GM12878 (cell line): ENCODE results near the gene NEB. TPM values are rescaled to one million over a fixed set of nuclear protein-coding genes. Genes with fewer than 3 reads are reported as not detected.

ENCODE experiments used
- ASH2L ChIP-seq: fragments of 300-600, 200-600 bp; sonication (generic); IDR thresholded peaks from 2 replicates; pipeline ENCODE4 v1.6.1; 2017; ENCODE audit warnings: low read depth, mild to moderate bottlenecking, borderline replicate concordance
- CTCF ChIP-seq, 3 experiments: IDR thresholded peaks in 2 of 3; conservative IDR thresholded peaks in 1 of 3; 2 replicates each; pipeline ENCODE4 v1.5.1; 2011; ENCODE audit warnings: low read depth in 3 of 3, low read length in 3 of 3, mild to moderate bottlenecking in 3 of 3, control low read depth in 2 of 3, moderate library complexity in 2 of 3, inconsistent platforms in 1 of 3, mixed read lengths in 1 of 3; ENCODE audit not compliant: control insufficient read depth in 2 of 3, insufficient read depth in 1 of 3; ENCODE audit errors: extremely low read depth in 1 of 3
- MAX ChIP-seq: IDR thresholded peaks from 2 replicates; pipeline ENCODE4 v1.6.1; 2012; ENCODE audit warnings: low read depth, low read length, improper control_type of control experiment
- NKRF ChIP-seq: fragments of 450-650 bp; conservative IDR thresholded peaks from 2 replicates; pipeline ENCODE4 v1.6.1; 2017; ENCODE audit warnings: mild to moderate bottlenecking, moderate library complexity
- SMAD1 ChIP-seq: fragments of 450-650 bp; IDR thresholded peaks from 2 replicates; pipeline ENCODE4 v1.6.1; 2018; ENCODE audit warnings: mild to moderate bottlenecking, low read depth; ENCODE audit not compliant: partially characterized antibody
- SMC3 ChIP-seq: IDR thresholded peaks from 2 replicates; pipeline ENCODE4 v1.6.1; 2011; ENCODE audit warnings: low read length, improper control_type of control experiment, borderline replicate concordance
- SRF ChIP-seq, 2 experiments: IDR thresholded peaks; 2 replicates each; pipeline ENCODE4 v1.6.1; 2011; ENCODE audit warnings: low read depth in 2 of 2, low read length in 2 of 2, mild to moderate bottlenecking in 1 of 2, moderate library complexity in 1 of 2
- SUZ12 ChIP-seq: fragments of 200-600 bp; sonication (generic); IDR thresholded peaks from one replicate; pipeline ENCODE4 v1.6.1; 2018; ENCODE audit warnings: antibody characterized with exemption, mild to moderate bottlenecking; ENCODE audit not compliant: unreplicated experiment
- TCF12 ChIP-seq: IDR thresholded peaks from 2 replicates; pipeline ENCODE4 v1.6.1; 2011; ENCODE audit warnings: low read depth, mild to moderate bottlenecking, low read length
- polyA plus RNA-seq, 11 experiments: library from polyadenylated mRNA; depleted of rRNA in 4 of 11; unstranded in 6 of 11; stranded (reverse) in 5 of 11; fragments of >200 nt; fragmentation: Nextera tagmentation in 4 of 11; fragmentation: Illumina TruSeq in 1 of 11; extraction: Ambion mirVana in 4 of 11; extraction: Trizol in 1 of 11; gene quantifications; 1 replicate in 1 of 11; 2 replicates in 10 of 11; pipeline versions ENCODE4 v1.2.1 to v1.2.3, GENCODE V29; 2011 to 2016; ENCODE audit warnings: inconsistent platforms in 2 of 11, missing spikeins in 2 of 11, low read depth in 1 of 11
- total RNA-seq, 4 experiments: library from RNA; depleted of rRNA in 3 of 4; stranded (reverse); fragments of >200 nt in 3 of 4; fragmentation: Illumina TruSeq in 1 of 4; extraction: Trizol in 1 of 4; gene quantifications; 2 replicates each; pipeline versions ENCODE4 v1.2.1 to v1.2.3, GENCODE V29; 2013 to 2021

NEB gene
- total and polyA plus RNA-seq, 10 of the 15 experiments (the other 5 are each of a cell fraction or from before 2014, with no cell fraction given): 0.04 to 0.77 (median 0.12) TPM

GRCh38 chr2:151437630-151438029 is 296.6 kb downstream of the NEB start (continued):
- TF ChIP-seq CTCF (IDR thresholded peaks at IDR 0.05 in 2 of 3, conservative IDR thresholded peaks at IDR 0.05 in 1 of 3; ENCODE audit: control insufficient read depth in 2 of 3, extremely low read depth in 1 of 3, insufficient read depth in 1 of 3, low read depth in 3 of 3, low read length in 3 of 3) (peak in 2 of 3 experiments; percentile 16 to 43; a peak in 4 of 6 replicates), MAX (no peak), SUZ12 (no peak), TCF12 (no peak), ASH2L (no peak), NKRF (no peak), SRF (IDR thresholded peaks at IDR 0.05; ENCODE audit: low read depth in 2 of 2, low read length in 2 of 2) (no peak), SMC3 (peak; percentile 15; the same call in 1 of the 2 replicates), SMAD1 (no peak)

Other genes starting within 250 kb of the NEB start
- 39.5 and 40.7 TPM in 2 replicates for gene ARL5A, start 93.9 kb upstream of the NEB start, total RNA-seq (2014; rRNA removed)
- 42.8 and 52.9 TPM in 2 replicates for gene ARL5A, start 93.9 kb upstream of the NEB start, total RNA-seq (2014; rRNA removed; fragmentation: Illumina TruSeq; extraction: Trizol)
- 39.1 and 47.1 TPM in 2 replicates for gene ARL5A, start 93.9 kb upstream of the NEB start, total RNA-seq (2021)
- 18.6 and 28.0 TPM in 2 replicates for gene ARL5A, start 93.9 kb upstream of the NEB start, polyA plus RNA-seq (2011; rRNA removed)
- gene ARL5A, start 93.9 kb upstream of the NEB start, polyA plus RNA-seq (2014; fragmentation: Illumina TruSeq; extraction: Trizol): 40.6 and 41.9 TPM in 2 replicates
- 10 to 100 TPM in 1 of 2 experiments, 1 to 10 TPM in 1; 9.4 to 10.9 TPM for gene ARL5A, start 93.9 kb upstream of the NEB start, polyA plus RNA-seq (2014; fragmentation: Nextera tagmentation; extraction: Ambion mirVana)
- 31.3 and 33.2 TPM in 2 replicates for gene ARL5A, start 93.9 kb upstream of the NEB start, polyA plus RNA-seq (2014; rRNA removed)
- 10 to 100 TPM; 30.1 to 30.9 TPM for gene ARL5A, start 93.9 kb upstream of the NEB start, polyA plus RNA-seq (2016; fragmentation: Nextera tagmentation; extraction: Ambion mirVana)